HFF-Myc (cell line): ENCODE measurements around the gene ZNF26.
"Not testable (repeated sequence)": the region's sequence is repeated elsewhere in the genome, so short reads cannot be mapped to it uniquely, and the experiment has no call there.

Source experiments
- DNase-seq: peaks from one replicate; pipeline ENCODE4 v3.0.0-alpha.2; 2011; ENCODE audit warnings: low read depth; ENCODE audit errors: extremely low read depth
- H3K4me3 ChIP-seq: replicated peaks from 2 replicates; pipeline ENCODE4 v1.5.1; 2011; ENCODE audit warnings: low read depth, mild to moderate bottlenecking, control low read depth, low read length
- CTCF ChIP-seq: IDR thresholded peaks from 2 replicates; pipeline ENCODE4 v1.5.1; 2012; ENCODE audit warnings: mild to moderate bottlenecking, low read depth, low read length, control low read depth; ENCODE audit errors: missing control alignments

The ZNF26 gene

DNA sequence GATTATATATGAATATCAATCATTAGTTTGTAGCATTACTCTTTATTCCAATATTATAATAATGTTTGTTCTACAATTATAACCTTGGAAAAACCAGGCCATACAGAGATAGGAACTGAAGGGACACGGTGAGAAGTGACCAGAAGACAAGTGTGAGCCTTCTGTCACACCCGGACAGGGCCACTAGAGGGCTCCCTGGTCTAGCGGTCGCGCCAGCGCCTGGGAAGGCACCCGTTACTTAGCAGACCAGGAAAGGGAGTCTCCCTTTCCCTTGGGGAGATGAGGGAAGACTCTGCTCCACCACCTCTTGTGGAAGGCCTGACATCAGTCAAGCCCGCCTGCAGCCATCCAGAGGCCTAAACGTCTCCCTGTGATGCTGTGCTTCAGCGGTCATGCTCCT is 22.2 kb upstream of the ZNF26 start:
- peak; percentile 18 for TF ChIP-seq CTCF
- H3K4me3 ChIP-seq, DNase-seq: not testable (repeated sequence)

DNA sequence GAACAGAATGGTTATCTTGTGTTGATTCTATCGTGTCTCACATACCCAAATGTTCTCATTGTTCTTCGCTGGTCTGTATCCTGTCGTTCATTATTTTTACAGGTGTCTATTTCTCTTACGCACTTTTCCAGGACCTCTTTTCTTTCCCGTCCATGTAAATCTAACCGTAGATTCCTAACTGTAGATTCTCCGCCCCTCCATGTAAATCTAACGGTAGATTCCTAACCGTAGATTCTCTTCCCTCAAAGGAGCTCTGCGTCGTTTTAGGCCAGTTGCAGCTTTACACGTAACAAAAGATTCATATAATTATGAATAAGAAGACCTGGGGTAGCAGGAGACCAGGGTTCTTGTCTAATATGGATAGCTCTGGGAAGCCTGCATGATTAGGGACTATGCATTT is 20.4 kb upstream of the ZNF26 start:
- TF ChIP-seq CTCF = no peak
- H3K4me3 ChIP-seq = no peak overlapping the region
- no peak for DNase-seq

DNA sequence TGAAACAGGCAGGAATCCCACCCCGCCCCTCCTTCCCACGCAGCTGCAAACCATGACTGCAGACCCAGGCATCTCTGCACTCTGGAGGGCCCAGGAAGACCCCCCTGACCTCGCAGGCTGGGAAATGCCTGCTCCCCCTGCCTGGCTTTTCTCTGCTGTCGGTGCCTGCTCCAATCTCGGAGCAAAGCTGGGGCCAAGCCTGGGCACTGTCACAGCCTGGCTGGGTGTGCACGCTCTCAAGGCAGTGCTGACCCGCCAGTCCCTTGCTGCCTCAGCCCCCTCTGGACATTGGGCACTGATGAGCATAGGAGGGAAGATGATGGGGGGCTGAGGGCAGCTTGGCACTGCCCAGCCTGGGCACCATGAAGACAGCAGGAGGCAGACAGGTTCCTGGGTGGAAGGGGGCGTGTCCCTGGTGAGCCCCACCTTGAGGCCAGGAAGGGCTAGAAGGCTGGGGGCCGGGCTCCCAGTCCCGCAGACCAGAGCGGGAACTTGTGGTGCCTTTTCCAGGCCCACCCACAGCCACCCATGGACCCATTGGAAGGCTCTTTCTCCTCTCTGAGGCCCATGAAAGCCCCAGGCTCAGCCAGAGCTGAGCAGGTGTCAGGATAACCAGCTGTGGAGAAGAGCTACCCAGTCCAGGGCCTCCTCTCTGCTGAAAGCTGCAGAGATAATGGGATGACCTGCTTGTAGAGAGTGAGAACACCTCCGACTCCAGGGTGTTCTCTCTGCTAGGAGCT is 19.3 kb upstream of the ZNF26 start:
- no peak for TF ChIP-seq CTCF
- no peak for DNase-seq
- H3K4me3 ChIP-seq = no peak overlapping the region

DNA sequence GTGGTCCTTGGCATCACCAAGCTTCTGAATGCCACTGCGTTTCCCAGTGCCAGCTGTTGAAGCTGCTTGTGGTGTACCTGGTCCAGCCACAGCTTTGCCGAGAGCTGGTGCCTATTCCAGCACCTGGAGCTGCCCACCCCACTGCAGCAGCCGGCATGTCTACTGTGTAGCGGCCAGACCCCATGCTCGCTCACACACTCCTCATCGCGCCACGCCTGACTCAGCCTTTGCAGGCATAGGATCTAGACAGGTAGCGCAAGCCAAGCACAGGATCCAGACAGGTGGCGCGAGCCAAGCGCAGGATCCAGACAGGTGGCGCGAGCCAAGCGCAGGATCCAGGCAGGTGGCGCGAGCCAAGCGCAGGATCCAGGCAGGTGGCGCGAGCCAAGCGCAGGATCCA is 18.4 kb upstream of the ZNF26 start:
- no peak overlapping the region for H3K4me3 ChIP-seq
- DNase-seq = no peak
- TF ChIP-seq CTCF = no peak

- no peak for TF ChIP-seq CTCF
- H3K4me3 ChIP-seq = no peak overlapping the region
Measured at GRCh38 chr12:132972374-132972773, 13.8 kb upstream of the ZNF26 start.

DNA sequence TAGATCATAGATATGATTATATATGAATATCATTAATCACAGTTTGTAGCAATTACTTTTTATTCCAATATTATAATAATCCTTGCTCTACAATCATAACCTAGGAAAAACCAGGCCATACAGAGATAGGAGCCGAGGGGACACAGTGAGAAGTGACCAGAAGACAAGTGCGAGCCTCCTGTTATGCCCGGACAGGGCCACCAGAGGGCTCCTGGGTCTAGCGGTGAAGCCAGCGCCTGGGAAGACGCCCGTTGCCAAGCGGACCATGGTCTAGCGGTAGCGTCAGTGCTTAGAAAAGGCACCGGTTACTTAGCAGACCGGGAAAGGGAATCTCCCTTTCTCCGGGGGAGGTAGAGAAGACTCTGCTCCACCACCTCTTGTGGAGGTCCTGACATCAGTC is 9.3 kb upstream of the ZNF26 start:
- peak; percentile 31 for TF ChIP-seq CTCF
- DNase-seq, H3K4me3 ChIP-seq: not testable (repeated sequence)

More at GRCh38 chr12:132972374-132972773, 13.8 kb upstream of the ZNF26 start:
- DNase-seq = no peak

GRCh38 chr12:132986885-132987225 is 688 bp downstream of the ZNF26 start:
- DNase-seq = no peak
- H3K4me3 ChIP-seq = peak overlapping the region; percentile 94
- no peak for TF ChIP-seq CTCF
